Karpas-422 (cell line): ENCODE results near the gene CMAS. TPM values are rescaled to one million over a fixed set of nuclear protein-coding genes. Genes with fewer than 3 reads are reported as not detected.
"Not testable (repeated sequence)": the region's sequence is repeated elsewhere in the genome, so short reads cannot be mapped to it uniquely, and the experiment has no call there.

Experiments
- DNase-seq: peaks from one replicate; pipeline ENCODE4 v3.0.0-alpha.2; 2015
- H2AFZ ChIP-seq: fragments of 200-600 bp; sonication (generic); 2 replicates; pipeline ENCODE4 v1.6.1; 2014; ENCODE audit warnings: antibody characterized with exemption, low read length, mixed read lengths
- H3K27ac ChIP-seq: fragments of 200-600 bp; sonication (generic); 2 replicates; pipeline ENCODE4 v1.5.1; 2014; ENCODE audit warnings: mild to moderate bottlenecking, low read length, moderate library complexity
- H3K27me3 ChIP-seq: fragments of 200-600 bp; sonication (generic); 2 replicates; pipeline ENCODE4 v1.6.1; 2014; ENCODE audit warnings: low read length, mixed read lengths
- H3K36me3 ChIP-seq: fragments of 200-600 bp; sonication (generic); 2 replicates; pipeline ENCODE4 v1.6.1; 2014; ENCODE audit warnings: low read length, mixed read lengths; ENCODE audit not compliant: insufficient read depth
- H3K4me1 ChIP-seq: fragments of 200-600 bp; sonication (generic); 2 replicates; pipeline ENCODE4 v1.6.1; 2014; ENCODE audit warnings: mild to moderate bottlenecking, low read length, mixed read lengths
- H3K4me2 ChIP-seq: fragments of 200-600 bp; sonication (generic); 2 replicates; pipeline ENCODE4 v1.6.1; 2014; ENCODE audit warnings: low read length, low read depth, mild to moderate bottlenecking; ENCODE audit not compliant: poor library complexity, severe bottlenecking
- H3K4me3 ChIP-seq: fragments of 200-600 bp; sonication (generic); 2 replicates; pipeline ENCODE4 v1.5.1; 2014; ENCODE audit warnings: mild to moderate bottlenecking, antibody characterized with exemption, low read length, mixed read lengths
- H3K79me2 ChIP-seq: fragments of 200-600 bp; sonication (generic); 2 replicates; pipeline ENCODE4 v1.6.1; 2014; ENCODE audit warnings: mild to moderate bottlenecking, low read length, mixed read lengths
- H3K9ac ChIP-seq: fragments of 200-600 bp; sonication (generic); 2 replicates; pipeline ENCODE4 v1.6.0; 2014; ENCODE audit warnings: low read length
- H3K9me2 ChIP-seq: fragments of 200-600 bp; sonication (generic), shearing (Covaris generic); replicated peaks from 2 replicates; pipeline ENCODE4 v1.6.0; 2014; ENCODE audit warnings: mild to moderate bottlenecking, low read length, moderate library complexity; ENCODE audit not compliant: insufficient read depth
- H3K9me3 ChIP-seq: fragments of 300-700, 200-600 bp; sonication (generic); 2 replicates; pipeline ENCODE4 v1.6.1; 2014; ENCODE audit warnings: low read length, mixed read lengths
- H4K20me1 ChIP-seq: fragments of 200-600 bp; sonication (generic); 2 replicates; pipeline ENCODE4 v1.6.1; 2014; ENCODE audit warnings: mild to moderate bottlenecking, antibody characterized with exemption, low read length, low read depth; ENCODE audit not compliant: insufficient read depth
- total RNA-seq: library from RNA; depleted of rRNA; stranded (reverse); fragments of >200 nt; shearing (Covaris generic); gene quantifications from 2 replicates; pipeline ENCODE4 v1.2.3, GENCODE V29; 2014; ENCODE audit warnings: low replicate concordance; rRNA removed

Gene CMAS
- total RNA-seq = 34.0 and 35.8 TPM in 2 replicates

GRCh38 chr12:22046090-22046967 is at the start of gene CMAS:
CMAS (plus strand) TSS chr12:22046218; CDS start chr12:22046304, 86 bp downstream.
- DNase-seq = peak; percentile 92
- H3K9me3 ChIP-seq = no peaks in the 10 kb centered on the region
- H3K27me3 ChIP-seq = no peaks in the 10 kb centered on the region
- 0 out of 2 replicates have a peak, but pooled peaks cover 5% of the 10 kb centered on the region for H4K20me1 ChIP-seq
- peak within 1 kb of the TSS; percentile 97 for H3K4me2 ChIP-seq
- H3K27ac ChIP-seq = peak within 1 kb of the TSS; percentile 60
- peak within 1 kb of the TSS; percentile 91 for H2AFZ ChIP-seq
- peak within 1 kb of the TSS; percentile 89 for H3K4me3 ChIP-seq
- H3K9ac ChIP-seq = peak within 1 kb of the TSS; percentile 99
- H3K36me3 ChIP-seq = peaks cover 7% of the 10 kb centered on the region
- H3K4me1 ChIP-seq = peaks cover 12% of the 10 kb centered on the region
- H3K9me2 ChIP-seq = no peaks in the 10 kb centered on the region
- H3K79me2 ChIP-seq = peaks cover 53% of the 10 kb centered on the region

DNA sequence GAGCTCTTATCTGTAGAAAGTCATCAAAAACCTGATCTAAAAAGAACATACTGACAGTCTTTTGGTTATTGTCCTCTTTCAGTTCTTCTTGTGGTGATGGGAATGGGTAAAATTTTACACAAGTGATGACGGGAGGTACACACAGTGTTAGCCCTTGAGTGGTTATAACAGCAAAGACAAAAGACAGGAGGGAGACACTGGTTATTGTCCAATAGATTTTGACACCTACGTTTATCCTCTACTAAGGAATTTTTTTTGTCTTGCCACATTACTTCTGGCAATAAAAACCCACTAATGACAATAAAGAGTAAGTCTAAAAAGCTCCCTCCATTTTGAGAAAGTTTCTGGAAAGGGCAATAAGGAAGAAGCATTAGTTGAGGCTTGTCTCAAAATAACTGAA is 47.7 kb upstream of the CMAS start:
- H3K4me3 ChIP-seq = no peak overlapping the region
- no peaks in the 10 kb centered on the region for H3K36me3 ChIP-seq
- no peaks in the 10 kb centered on the region for H3K79me2 ChIP-seq
- H3K27ac ChIP-seq = no peak overlapping the region
- H3K4me1 ChIP-seq = no peaks in the 10 kb centered on the region; the same call in 1 of the 2 replicates
- H4K20me1 ChIP-seq = no peaks in the 10 kb centered on the region
- DNase-seq = no peak
- no peak overlapping the region for H2AFZ ChIP-seq
- no peaks in the 10 kb centered on the region for H3K9me2 ChIP-seq
- H3K9ac ChIP-seq = no peak overlapping the region
- H3K27me3 ChIP-seq = no peaks in the 10 kb centered on the region
- no peak overlapping the region for H3K4me2 ChIP-seq
- no peaks in the 10 kb centered on the region for H3K9me3 ChIP-seq

- no peaks in the 10 kb centered on the region for H3K9me2 ChIP-seq
- no peak for DNase-seq
- no peak overlapping the region for H3K4me2 ChIP-seq
- no peak overlapping the region for H2AFZ ChIP-seq
- H3K9ac ChIP-seq = no peak overlapping the region
- no peaks in the 10 kb centered on the region for H3K36me3 ChIP-seq
- H3K27me3 ChIP-seq = no peaks in the 10 kb centered on the region
- H3K4me1 ChIP-seq = no peaks in the 10 kb centered on the region
- no peaks in the 10 kb centered on the region for H3K9me3 ChIP-seq
- no peaks in the 10 kb centered on the region for H4K20me1 ChIP-seq
- H3K4me3 ChIP-seq = no peak overlapping the region
- no peak overlapping the region for H3K27ac ChIP-seq
- no peaks in the 10 kb centered on the region for H3K79me2 ChIP-seq
Observed at GRCh38 chr12:21998782-21999181, 47.2 kb upstream of the CMAS start.

- Histone ChIP-seq H3K4me2 (no peak overlapping the region), H3K4me3 (no peak overlapping the region), H3K9me3 (no peaks in the 10 kb centered on the region), H3K9ac (no peak overlapping the region), H3K27ac (no peak overlapping the region), H3K27me3 (no peaks in the 10 kb centered on the region), H3K4me1 (no peaks in the 10 kb centered on the region), H3K36me3 (no peaks in the 10 kb centered on the region), H4K20me1 (no peaks in the 10 kb centered on the region), H3K9me2 (no peaks in the 10 kb centered on the region), H3K79me2 (no peaks in the 10 kb centered on the region), H2AFZ (no peak overlapping the region)
- no peak for DNase-seq
Observed at GRCh38 chr12:22002430-22002829, 43.6 kb upstream of the CMAS start.

GRCh38 chr12:22007794-22008193 is 38.2 kb upstream of the CMAS start:
- not testable (repeated sequence) for H3K9me3 ChIP-seq, DNase-seq, H3K9me2 ChIP-seq, H3K4me2 ChIP-seq, H3K9ac ChIP-seq, H4K20me1 ChIP-seq, H3K27me3 ChIP-seq, H3K36me3 ChIP-seq, H3K79me2 ChIP-seq, H3K4me1 ChIP-seq, H3K4me3 ChIP-seq, H3K27ac ChIP-seq, H2AFZ ChIP-seq

DNA sequence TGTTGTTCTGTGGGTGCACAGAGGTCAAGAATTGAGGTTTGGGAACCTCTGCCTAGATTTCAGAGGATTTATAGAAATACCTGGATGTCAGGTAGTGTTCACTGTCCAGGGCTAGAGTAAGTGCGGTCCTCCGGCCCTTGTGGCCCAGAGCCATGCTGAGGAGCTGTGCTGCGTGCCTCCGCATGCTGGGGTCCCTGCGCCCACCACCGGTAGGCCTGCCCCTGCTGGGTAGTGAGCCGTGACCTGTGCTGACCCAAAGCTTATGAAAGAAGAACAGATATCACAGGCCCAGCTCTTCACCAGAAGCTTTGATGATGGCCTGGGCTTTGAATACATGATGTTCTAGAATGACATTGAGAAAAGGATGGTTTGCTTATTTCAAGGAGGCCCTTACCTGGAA is 37.8 kb upstream of the CMAS start:
- H3K4me3 ChIP-seq = no peak overlapping the region
- no peaks in the 10 kb centered on the region for H3K79me2 ChIP-seq
- H3K27me3 ChIP-seq = no peaks in the 10 kb centered on the region
- no peak overlapping the region for H3K9ac ChIP-seq
- H3K9me3 ChIP-seq = no peaks in the 10 kb centered on the region
- H3K4me2 ChIP-seq = no peak overlapping the region
- no peaks in the 10 kb centered on the region for H3K4me1 ChIP-seq
- no peak overlapping the region for H3K27ac ChIP-seq
- no peaks in the 10 kb centered on the region for H3K9me2 ChIP-seq
- DNase-seq = no peak
- no peaks in the 10 kb centered on the region for H3K36me3 ChIP-seq
- no peaks in the 10 kb centered on the region for H4K20me1 ChIP-seq
- no peak overlapping the region for H2AFZ ChIP-seq

- H3K36me3 ChIP-seq = no peaks in the 10 kb centered on the region
- DNase-seq = no peak
- no peaks in the 10 kb centered on the region for H3K9me3 ChIP-seq
- H3K27ac ChIP-seq = no peak overlapping the region
- H4K20me1 ChIP-seq = no peaks in the 10 kb centered on the region
- peak overlapping the region; percentile 7 for H3K4me2 ChIP-seq
- H3K4me1 ChIP-seq = peaks cover 9% of the 10 kb centered on the region
- H3K9ac ChIP-seq = no peak overlapping the region
- no peak overlapping the region for H3K4me3 ChIP-seq
- no peaks in the 10 kb centered on the region for H3K9me2 ChIP-seq
- no peak overlapping the region for H2AFZ ChIP-seq
- no peaks in the 10 kb centered on the region for H3K79me2 ChIP-seq
- H3K27me3 ChIP-seq = no peaks in the 10 kb centered on the region
Observed at GRCh38 chr12:22014041-22014782, 31.8 kb upstream of the CMAS start.

DNA sequence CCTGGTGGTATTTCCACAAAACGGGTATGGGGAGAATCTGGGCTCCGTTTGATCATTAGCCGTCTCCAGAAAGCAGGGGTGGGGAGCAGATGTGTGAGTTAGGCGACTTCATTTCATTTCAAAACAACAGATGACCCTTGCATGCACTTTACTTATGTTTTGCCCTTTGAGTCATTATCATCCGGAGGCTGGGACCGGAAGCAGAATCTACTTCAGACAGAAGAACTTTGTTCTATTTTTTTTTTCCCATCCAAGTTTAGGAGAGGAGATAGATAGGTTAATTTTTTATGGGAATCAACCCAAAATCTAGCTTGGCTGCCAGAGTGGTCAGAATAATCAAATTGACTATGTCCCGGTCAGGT is 31.3 kb upstream of the CMAS start:
- Histone ChIP-seq H3K27me3 (no peaks in the 10 kb centered on the region), H3K79me2 (no peaks in the 10 kb centered on the region), H4K20me1 (no peaks in the 10 kb centered on the region), H3K27ac (no peak overlapping the region), H3K4me3 (no peak overlapping the region), H3K9me3 (no peaks in the 10 kb centered on the region), H3K4me1 (peaks cover 9% of the 10 kb centered on the region), H3K9me2 (no peaks in the 10 kb centered on the region), H3K9ac (no peak overlapping the region), H2AFZ (no peak overlapping the region), H3K36me3 (no peaks in the 10 kb centered on the region), H3K4me2 (no peak overlapping the region)
- no peak for DNase-seq
